Natural killer cell (primary cell): ENCODE data around the gene UBE2QL1. TPM values are rescaled to one million over a fixed set of nuclear protein-coding genes. Genes with fewer than 3 reads are reported as not detected.

Experiments
- ATAC-seq, 3 donors: fragments of 150-1000 bp in 2 of 3; fragments of 200-7000 bp in 1 of 3; cut with Tn5 transposase; 1 replicate in 1 of 3; 2 replicates in 2 of 3; pipeline ENCODE4 v1.10.0; 2021; ENCODE audit warnings: mild to moderate bottlenecking in 2 of 3, moderate library complexity in 2 of 3
- DNase-seq, 2 donors: peaks; one replicate each; pipeline versions ENCODE4 v3.0.0 to v3.0.0-alpha.2; 2013 to 2021; ENCODE audit warnings: mixed read lengths in 1 of 2
- H3K27ac ChIP-seq: one replicate; pipeline ENCODE4 v1.5.1; 2013; ENCODE audit warnings: mild to moderate bottlenecking, low read length
- H3K27me3 ChIP-seq: one replicate; pipeline ENCODE4 v1.6.1; 2013; ENCODE audit warnings: low read length; ENCODE audit not compliant: control insufficient read depth, insufficient read depth
- H3K36me3 ChIP-seq: one replicate; pipeline ENCODE4 v1.6.1; 2013; ENCODE audit warnings: low read length; ENCODE audit not compliant: control insufficient read depth, insufficient read depth
- H3K4me1 ChIP-seq: one replicate; pipeline ENCODE4 v1.6.1; 2013; ENCODE audit warnings: low read length; ENCODE audit not compliant: control insufficient read depth, insufficient read depth
- H3K4me3 ChIP-seq: one replicate; pipeline ENCODE4 v1.5.1; 2013; ENCODE audit warnings: low read length
- H3K9me3 ChIP-seq: one replicate; pipeline ENCODE4 v1.6.1; 2013; ENCODE audit warnings: low read length; ENCODE audit not compliant: control insufficient read depth, insufficient read depth
- H3K27ac Mint-ChIP-seq, 2 donors: one replicate each; pipeline ENCODE4 v1.8.0; 2022; ENCODE audit warnings: mild to moderate bottlenecking in 2 of 2, mixed read lengths in 2 of 2, moderate library complexity in 1 of 2
- H3K27me3 Mint-ChIP-seq, 2 donors: one replicate each; pipeline ENCODE4 v1.8.0; 2022; ENCODE audit warnings: low read depth in 2 of 2, mixed read lengths in 2 of 2
- H3K36me3 Mint-ChIP-seq: one replicate; pipeline ENCODE4 v1.8.0; 2022; ENCODE audit warnings: mixed read lengths
- H3K4me1 Mint-ChIP-seq, 2 donors: one replicate each; pipeline ENCODE4 v1.8.0; 2022; ENCODE audit warnings: mixed read lengths in 2 of 2
- H3K4me3 Mint-ChIP-seq: one replicate; pipeline ENCODE4 v1.8.0; 2022; ENCODE audit warnings: mild to moderate bottlenecking, moderate library complexity, mixed read lengths
- H3K9me3 Mint-ChIP-seq, 2 donors: one replicate each; pipeline ENCODE4 v1.8.0; 2022; ENCODE audit warnings: mixed read lengths in 2 of 2
- WGBS: methylation state at CpG from one replicate; pipeline ENCODE4 v1.1.7; 2013; ENCODE audit warnings: missing lambda C conversion rate; ENCODE audit not compliant: insufficient coverage; 5-methylcytosine and 5-hydroxymethylcytosine counted together
- intact Hi-C: fragments of 100-400 bp; cut with micrococcal nuclease; formaldehyde crosslinking; loops from one replicate; pipeline ENCODE4 v1.14.2; 2022
- total RNA-seq, 4 donors: library from RNA; stranded (reverse); fragments of 120-200 nt in 1 of 4; gene quantifications; one replicate each; pipeline versions ENCODE4 v1.2.3 to v1.2.4, GENCODE V29; 2013 to 2022
- TF ChIP-seq, protein P1 (sequence below): fragments of 200-600 bp; IDR thresholded peaks from one replicate; pipeline ENCODE4 v1.8.0; 2022; ENCODE audit warnings: antibody characterized with exemption

The UBE2QL1 gene
- total RNA-seq, 3 donors from 2014 or later (not counting 1 experiment from before 2014, with no cell fraction given) = not detected

DNA sequence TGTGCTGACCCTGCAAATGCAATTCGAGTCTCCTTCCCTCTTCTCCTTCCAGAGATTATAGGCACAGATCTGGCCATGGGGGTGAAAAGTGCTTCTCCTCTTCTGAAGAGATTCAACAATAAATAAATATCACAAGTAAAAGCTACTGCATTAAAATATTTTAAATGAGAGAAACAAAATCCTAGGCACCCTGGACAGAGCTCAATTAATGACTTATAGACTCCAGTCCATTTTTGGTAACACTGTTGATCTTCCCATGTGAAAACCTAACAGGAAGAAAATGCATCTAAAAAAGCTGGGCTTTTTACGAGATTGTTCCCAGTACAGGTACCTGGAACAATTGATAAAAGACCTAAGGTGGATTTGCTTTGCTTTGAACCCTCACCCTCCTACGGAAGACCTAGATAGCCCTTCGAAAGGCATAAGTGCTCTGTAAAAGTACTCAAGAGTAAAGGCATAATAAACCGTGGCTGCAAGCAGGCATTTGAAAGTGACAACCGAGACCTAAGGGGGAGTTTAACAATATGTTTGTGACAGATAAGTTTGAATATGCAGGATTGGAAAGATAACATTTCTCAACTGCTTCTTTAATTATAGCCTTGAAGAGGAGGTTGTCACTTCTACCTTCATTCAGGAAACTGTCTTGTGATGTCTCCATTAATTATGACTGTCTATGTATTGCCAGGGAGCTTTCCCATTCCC, 41.0 kb upstream of the UBE2QL1 start:
- 72% methylated on average over 6 of the region's 6 CpGs for WGBS
- H3K27me3 Mint-ChIP-seq = peaks cover 14 to 30% of the 10 kb centered on the region in 2 donors

DNA sequence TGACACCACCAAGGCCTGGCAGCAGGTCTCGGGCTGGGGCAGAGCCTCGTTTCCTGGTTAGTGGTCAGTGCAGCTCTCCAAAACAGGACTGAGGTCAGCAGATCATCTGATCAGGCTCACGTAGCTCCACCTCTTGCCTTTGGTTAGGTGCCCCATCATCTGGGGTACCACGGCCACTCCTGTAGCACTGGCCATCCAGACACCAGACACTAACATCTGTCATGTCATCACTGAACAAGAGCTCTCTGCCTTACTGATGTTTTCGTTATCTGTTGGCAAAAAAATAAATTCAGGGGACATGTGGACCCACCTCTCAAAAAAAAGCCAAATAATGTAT, 40.4 kb upstream of the UBE2QL1 start:
- peaks cover 11 to 25% of the 10 kb centered on the region in 2 donors for H3K27me3 Mint-ChIP-seq

More for the DNA sequence above, 41.0 kb upstream of the UBE2QL1 start:
- H3K27ac ChIP-seq = no peak overlapping the region
- DNase-seq (no peak), ATAC-seq (no peak)
- no peaks in the 10 kb centered on the region for H3K27me3 ChIP-seq
- Mint-ChIP-seq H3K4me3 (no peak overlapping the region), H3K36me3 (no peaks in the 10 kb centered on the region), H3K4me1 (no peaks in the 10 kb centered on the region), H3K27ac (no peak overlapping the region), H3K9me3 (no peaks in the 10 kb centered on the region)
- TF ChIP-seq, protein P1, sequence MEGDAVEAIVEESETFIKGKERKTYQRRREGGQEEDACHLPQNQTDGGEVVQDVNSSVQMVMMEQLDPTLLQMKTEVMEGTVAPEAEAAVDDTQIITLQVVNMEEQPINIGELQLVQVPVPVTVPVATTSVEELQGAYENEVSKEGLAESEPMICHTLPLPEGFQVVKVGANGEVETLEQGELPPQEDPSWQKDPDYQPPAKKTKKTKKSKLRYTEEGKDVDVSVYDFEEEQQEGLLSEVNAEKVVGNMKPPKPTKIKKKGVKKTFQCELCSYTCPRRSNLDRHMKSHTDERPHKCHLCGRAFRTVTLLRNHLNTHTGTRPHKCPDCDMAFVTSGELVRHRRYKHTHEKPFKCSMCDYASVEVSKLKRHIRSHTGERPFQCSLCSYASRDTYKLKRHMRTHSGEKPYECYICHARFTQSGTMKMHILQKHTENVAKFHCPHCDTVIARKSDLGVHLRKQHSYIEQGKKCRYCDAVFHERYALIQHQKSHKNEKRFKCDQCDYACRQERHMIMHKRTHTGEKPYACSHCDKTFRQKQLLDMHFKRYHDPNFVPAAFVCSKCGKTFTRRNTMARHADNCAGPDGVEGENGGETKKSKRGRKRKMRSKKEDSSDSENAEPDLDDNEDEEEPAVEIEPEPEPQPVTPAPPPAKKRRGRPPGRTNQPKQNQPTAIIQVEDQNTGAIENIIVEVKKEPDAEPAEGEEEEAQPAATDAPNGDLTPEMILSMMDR = no peak
- intact Hi-C loops = no loop called here
- no peaks in the 10 kb centered on the region for H3K4me1 ChIP-seq
- H3K4me3 ChIP-seq = no peak overlapping the region
- no peaks in the 10 kb centered on the region for H3K9me3 ChIP-seq
- H3K36me3 ChIP-seq = no peaks in the 10 kb centered on the region

DNA sequence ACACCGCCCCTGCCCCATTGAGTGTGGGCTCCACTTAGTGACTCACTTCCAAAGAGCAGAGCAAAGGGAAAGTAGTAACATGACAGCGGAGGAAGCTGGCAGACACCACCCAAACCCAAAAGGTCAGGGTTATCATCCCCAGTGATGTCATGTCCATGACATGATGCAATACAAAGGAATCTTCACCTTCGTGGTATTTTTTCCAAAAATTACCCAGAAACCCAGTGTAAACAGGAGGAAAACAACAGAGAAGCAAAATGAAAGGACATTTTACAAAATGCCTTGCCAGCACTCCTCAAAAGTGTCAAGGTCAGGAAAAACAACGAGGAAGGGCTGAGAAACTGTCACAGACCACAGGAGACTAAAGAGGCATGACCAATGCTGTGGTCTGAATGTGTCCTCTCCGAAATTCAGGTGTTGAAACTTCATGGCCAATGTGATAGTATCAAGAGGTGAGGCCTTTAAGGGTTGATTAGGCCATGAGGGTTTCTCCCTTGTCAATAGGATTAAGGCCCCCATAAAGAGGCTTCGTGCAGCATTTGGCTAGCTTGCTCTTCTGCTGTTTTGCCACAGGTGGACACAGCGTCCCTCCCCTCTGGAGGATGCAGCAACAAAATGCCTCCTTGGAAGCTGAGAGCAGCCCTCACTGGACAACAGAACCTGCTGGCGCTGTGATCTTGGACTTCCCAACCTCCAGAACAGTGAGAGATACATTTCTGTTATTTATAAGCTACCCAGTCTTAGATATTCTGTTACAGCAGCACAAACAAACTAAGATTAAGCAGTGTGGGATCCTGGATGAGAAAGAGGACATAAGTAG, 39.8 kb upstream of the UBE2QL1 start:
- H3K27me3 ChIP-seq = peaks cover 2% of the 10 kb centered on the region
- WGBS = 79% methylated on average over 8 of the region's 8 CpGs
- no peaks in the 10 kb centered on the region for H3K4me1 Mint-ChIP-seq
- no peak overlapping the region for H3K4me3 ChIP-seq
- peaks cover 11 to 23% of the 10 kb centered on the region in 2 donors for H3K27me3 Mint-ChIP-seq
- no peak overlapping the region for H3K4me3 Mint-ChIP-seq
- TF ChIP-seq, protein P1 = no peak
- no peak overlapping the region for H3K27ac ChIP-seq
- no peaks in the 10 kb centered on the region for H3K36me3 ChIP-seq
- DNase-seq (no peak), ATAC-seq (no peak)
- intact Hi-C loops = no loop called here
- no peaks in the 10 kb centered on the region for H3K9me3 Mint-ChIP-seq
- H3K27ac Mint-ChIP-seq = no peak overlapping the region
- no peaks in the 10 kb centered on the region for H3K4me1 ChIP-seq
- no peaks in the 10 kb centered on the region for H3K36me3 Mint-ChIP-seq
- no peaks in the 10 kb centered on the region for H3K9me3 ChIP-seq

More for the DNA sequence above, 40.4 kb upstream of the UBE2QL1 start:
- Histone ChIP-seq H3K36me3 (no peaks in the 10 kb centered on the region), H3K27ac (no peak overlapping the region), H3K27me3 (peaks cover 2% of the 10 kb centered on the region), H3K4me1 (no peaks in the 10 kb centered on the region), H3K9me3 (no peaks in the 10 kb centered on the region), H3K4me3 (no peak overlapping the region)
- intact Hi-C loops = no loop called here
- no peak overlapping the region for H3K4me3 Mint-ChIP-seq
- no peak for DNase-seq
- TF ChIP-seq, protein P1 = no peak
- H3K36me3 Mint-ChIP-seq = no peaks in the 10 kb centered on the region
- H3K9me3 Mint-ChIP-seq = no peaks in the 10 kb centered on the region
- WGBS = 70% methylated on average over 5 of the region's 5 CpGs
- ATAC-seq = no peak
- H3K27ac Mint-ChIP-seq = no peak overlapping the region
- H3K4me1 Mint-ChIP-seq = no peaks in the 10 kb centered on the region
